HG03460 (cell line): ENCODE data around the gene TOPORS.
A peak's percentile ranks its signal among the peaks of the same experiment; 100 is the strongest.
"Not testable (repeated sequence)": the region's sequence is repeated elsewhere in the genome, so short reads cannot be mapped to it uniquely, and the experiment has no call there.

Experiments
- ATAC-seq: cut with Tn5 transposase; IDR thresholded peaks from one replicate; pipeline ENCODE4 v1.9.1; 2021; ENCODE audit not compliant: unreplicated experiment

Gene TOPORS

DNA sequence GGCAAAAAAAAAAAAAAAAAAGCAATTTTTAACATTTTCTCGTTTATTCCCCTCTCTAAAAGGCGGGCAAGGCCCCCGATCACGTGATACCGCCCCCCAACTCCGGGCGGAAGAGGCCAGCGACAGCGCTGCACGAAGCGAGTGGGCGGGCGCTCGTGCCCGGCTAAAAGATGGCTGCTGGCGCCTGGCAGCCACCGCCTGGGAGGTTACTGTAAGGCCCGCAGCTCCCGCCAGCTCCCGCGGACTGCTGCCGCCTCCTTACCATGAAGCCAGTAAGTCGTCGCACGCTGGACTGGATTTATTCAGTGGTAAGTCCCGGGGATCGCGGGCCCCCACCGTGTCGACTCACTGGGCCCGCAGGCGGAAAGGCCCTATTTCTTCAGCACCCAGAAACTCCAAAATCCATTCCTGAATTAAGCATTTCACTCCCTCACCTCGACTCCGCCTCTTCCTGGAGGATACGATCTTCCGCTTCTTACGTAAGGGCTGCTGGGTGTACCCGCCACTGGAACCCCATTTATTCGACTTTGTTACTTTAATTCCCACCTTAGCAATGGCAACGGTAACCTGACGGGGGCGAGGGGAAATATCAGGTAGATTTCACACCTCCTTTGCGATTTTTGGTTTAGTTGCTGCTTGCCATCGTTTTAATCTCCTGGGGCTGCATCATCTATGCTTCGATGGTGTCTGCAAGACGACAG is at the start of gene TOPORS, which contains the start of gene SMIM27:
Gene TOPORS, minus strand, starts transcription at position 415 of the 701 bp plus-strand sequence. Its CDS starts 150 bp downstream, at position 265.
Gene SMIM27, plus strand, starts transcription at position 156 of the 701 bp plus-strand sequence. Its CDS starts 108 bp downstream, at position 264.
- peak; percentile 70 for ATAC-seq

- not testable (repeated sequence) for ATAC-seq
Measured at GRCh38 chr9:32599021-32599420, 46.6 kb upstream of the TOPORS start.

DNA sequence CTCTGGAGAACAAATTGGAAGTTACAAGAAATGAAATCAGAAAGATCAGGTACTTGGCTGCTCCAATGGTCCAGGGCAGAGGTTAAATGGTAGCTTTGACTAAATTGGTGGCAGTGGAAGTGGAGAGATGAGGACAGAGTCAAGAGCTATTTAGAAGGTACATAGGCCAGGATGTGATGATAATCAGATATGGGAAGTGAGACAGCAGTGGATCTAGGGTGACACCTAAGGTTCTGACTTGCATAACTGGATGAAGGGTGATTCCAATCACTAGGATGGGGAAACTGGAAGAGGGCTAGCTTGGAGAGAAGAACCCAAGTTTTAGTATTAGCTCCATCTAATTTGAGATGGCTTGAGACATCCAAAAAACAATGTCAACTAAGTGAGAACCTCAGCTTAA is 44.5 kb upstream of the TOPORS start:
- ATAC-seq = no peak

- ATAC-seq = no peak
Measured at GRCh38 chr9:32596096-32596865, 43.9 kb upstream of the TOPORS start.

- no peak for ATAC-seq
Measured at GRCh38 chr9:32590898-32591297, 38.5 kb upstream of the TOPORS start.

DNA sequence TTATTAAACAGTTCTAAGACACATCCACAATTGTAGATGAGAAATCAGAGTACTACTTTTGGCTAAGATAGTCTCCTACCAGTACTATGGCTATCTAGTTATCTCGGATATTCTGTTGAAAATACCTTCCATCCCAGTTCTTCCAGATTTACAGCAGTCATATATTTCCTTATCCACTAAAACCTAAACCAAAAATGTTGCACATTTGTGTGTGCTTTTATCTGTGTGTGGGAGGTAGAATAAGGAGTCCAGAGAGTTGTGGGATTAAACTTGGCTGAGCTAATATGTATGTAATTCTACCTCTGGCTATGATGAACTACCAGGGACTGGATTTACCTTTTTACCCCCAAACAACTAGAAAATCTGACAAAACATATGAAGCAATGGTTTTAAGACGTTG is 38.1 kb upstream of the TOPORS start:
- ATAC-seq = no peak

DNA sequence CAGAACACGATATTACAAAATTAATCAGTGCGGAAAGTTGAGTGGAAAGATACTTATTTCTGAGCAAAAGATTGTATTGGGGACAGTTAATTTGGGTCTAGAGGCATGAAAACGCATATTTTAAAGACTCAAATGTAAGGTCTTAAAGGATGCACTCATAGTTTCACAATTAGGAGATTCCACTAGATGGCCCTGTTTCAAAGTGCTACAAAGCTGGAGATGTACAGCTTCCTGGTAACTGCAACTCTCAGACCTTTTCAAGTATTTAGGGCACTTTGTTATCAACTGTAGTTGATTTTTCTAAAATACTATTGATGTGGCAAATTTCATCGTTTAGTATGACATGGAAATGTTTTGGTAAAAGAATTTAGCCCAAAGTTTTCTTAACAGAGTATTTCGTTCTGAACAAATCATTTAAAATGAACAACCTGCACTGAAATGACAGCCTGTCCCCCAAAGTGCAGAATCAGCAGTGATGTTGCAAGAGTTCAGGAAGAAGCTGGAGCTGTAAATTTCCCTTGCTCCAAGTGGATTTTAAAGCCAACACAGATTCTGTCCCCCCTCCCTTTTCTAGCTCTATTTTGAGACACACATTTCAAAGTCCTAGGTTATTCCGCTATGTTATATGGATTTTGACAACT is 36.8 kb upstream of the TOPORS start:
- ATAC-seq = no peak

- ATAC-seq = no peak
Measured at GRCh38 chr9:32587901-32588300, 35.5 kb upstream of the TOPORS start.

- ATAC-seq = no peak
Measured at GRCh38 chr9:32584784-32585183, 32.4 kb upstream of the TOPORS start.

- ATAC-seq = no peak
Measured at GRCh38 chr9:32581512-32582143, 29.2 kb upstream of the TOPORS start.

GRCh38 chr9:32580631-32581300 is 28.4 kb upstream of the TOPORS start:
- no peak for ATAC-seq

DNA sequence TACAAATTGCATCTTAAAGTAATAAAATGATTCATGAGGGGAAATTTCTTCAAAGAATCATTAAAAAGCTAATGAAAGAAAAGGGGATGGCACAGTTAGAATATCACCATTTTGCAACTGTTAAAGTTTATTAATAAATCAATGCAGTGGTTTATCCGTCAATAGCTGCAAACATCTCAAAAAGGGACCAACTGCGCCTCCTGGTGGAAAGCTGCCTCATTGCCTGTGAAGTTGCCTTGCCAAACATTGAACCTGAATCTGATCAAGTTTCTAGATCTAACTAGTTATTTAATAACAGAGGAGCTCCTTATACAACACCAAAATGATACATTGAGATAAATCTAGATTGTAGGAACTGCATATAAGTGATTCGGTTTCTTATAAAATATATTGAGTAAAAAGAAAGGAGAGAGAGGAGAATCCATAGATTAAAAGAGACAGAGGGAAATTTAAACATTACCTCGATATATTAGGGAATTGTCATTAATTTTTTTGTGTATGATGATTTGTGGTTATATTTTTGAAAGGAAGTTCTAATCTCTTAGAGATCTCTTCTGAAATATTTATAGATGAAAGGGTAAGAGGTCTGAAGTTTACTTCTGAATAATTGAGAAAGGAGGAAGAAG is 27.4 kb upstream of the TOPORS start:
- no peak for ATAC-seq

DNA sequence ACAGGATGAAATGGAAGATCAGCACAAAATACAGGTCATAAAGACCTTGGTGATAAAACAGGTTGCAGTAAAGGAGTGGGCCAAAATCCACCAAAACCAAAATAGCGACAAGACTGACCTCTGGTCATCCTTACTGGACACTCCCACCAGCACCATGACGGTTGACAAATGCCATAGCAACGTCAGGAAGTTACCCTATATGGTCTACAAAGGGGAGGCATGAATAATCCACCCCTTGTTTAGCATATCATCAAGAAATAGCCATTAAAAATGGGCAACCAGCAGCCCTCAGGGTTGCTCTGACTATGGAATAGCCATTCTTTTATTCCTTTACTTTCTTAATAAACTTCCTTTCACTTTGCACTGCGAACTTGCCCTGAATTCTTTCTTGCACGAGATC is 26.6 kb upstream of the TOPORS start:
- no peak for ATAC-seq

DNA sequence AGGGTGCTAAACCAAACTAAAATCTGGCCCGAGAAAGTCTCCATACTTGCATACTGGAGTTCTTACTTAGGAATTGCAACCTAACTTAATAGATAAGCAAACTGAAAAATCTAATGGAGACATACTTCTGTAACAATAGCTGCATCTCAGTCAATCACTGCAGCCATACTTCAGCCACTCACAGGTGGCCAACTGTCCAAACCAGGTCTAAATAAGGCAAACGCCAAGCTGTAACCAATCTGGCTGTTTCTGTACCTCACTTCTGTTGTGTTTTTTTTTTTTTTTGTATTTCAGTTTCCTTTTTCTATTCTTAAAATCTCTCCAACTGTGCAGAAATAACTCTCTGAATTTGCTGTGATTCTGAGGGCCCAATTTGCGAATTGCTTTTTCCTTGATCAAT is 24.9 kb upstream of the TOPORS start:
- no peak for ATAC-seq

- no peak for ATAC-seq
Measured at GRCh38 chr9:32574858-32575257, 22.5 kb upstream of the TOPORS start.

DNA sequence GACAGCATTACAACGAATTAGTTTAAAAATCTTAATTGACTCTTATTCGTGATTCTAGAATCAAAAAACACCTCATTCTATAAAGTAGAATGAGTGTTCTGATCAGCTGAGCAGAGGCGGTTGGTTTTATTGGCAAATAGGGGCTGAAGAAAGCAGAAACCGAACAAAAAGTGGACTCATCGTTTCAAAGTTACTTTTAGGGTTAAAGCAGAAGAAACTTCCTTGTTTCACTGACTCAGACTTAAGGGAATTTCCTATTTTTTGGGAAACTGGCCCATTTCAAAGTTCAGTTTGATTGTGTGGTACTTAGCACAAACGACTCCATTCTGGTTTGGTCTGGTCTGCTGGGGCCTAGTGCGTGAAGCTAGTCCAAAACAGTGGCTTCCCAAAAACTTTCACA is 21.4 kb upstream of the TOPORS start:
- ATAC-seq = no peak

DNA sequence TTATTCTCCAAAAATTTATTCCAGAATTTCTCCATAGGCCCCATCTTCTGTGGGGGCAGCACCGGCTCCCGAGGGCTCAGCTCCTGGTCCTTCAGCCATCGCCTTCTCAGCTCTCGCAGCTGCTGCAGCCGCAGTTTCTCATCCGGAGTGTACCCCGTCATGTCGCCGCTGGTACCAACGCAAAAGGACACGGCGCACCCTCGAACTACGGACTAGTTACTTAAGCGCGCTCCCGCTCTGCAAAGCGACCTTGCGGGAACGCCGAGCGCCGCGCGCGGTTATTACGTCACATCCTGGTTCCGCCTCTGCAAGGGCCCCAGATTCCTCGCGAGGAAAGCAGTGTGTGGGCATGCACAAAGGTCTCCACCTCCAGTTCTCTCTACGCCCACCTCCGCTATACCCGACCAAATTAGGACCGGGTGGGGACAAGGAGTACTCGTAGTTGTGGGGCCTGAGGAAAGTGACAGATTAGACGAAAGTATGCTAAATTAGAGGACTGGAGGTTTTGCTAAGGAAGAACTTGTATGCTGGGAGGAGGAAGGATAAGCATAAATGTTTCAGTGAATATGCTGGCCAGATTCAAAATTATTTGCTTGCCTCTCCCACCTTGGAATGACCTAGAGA is 20.6 kb upstream of the TOPORS start, which contains the start of gene NDUFB6:
Gene NDUFB6, minus strand, starts transcription at position 260 of the 624 bp plus-strand sequence. Its CDS starts 99 bp downstream, at position 161.
- peak; percentile 80 for ATAC-seq

DNA sequence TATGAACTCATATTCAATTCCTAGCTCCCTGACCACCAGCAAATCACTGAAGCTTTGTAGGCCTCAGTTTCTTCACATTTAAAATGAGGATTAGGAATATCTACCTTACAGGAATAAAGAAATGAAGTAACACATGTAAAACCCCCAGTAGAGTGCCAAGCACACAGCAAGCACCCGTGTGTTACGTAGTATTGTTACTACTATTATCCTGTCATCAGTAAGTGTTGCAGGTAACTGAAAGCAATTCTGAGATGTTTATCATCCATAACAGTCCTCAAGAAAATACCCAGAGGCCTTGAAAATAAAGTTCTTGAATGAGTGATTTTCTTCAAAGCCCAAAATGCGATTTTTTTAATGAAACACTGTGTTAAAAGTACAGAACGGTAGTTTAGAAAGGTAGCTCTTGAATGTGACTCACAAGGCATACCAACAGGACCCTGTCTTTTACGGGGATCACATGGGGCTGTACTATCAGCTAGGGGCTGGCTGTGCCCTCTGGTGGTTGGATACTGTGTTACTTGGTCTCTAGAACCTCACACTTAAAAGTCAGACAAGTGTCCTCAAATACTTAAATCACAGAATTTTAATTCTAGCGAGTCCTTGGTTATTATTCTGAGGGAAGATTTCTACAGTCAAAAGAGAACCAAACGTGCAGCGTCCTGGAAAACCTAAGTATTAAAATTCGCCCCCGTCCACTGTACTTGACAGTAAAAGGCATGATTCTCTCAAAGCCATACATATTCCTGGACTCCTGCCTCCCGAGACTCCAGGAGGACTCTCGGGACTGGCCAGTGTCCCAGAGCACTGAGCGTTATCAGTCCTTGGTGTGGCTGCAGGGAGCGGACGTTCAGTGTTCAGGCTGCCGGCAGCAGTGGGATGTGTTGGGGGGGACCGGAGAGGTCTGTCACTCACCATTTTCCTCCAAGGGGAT is 19.8 kb upstream of the TOPORS start:
- peak; percentile 91 for ATAC-seq

GRCh38 chr9:32570262-32570661 is 17.9 kb upstream of the TOPORS start:
- ATAC-seq = no peak
